Gastrocnemius medialis (tissue), 4 donors: ENCODE measurements around the gene PLEKHA5.

ENCODE experiments used
- CTCF ChIP-seq, 5 experiments: fragments of 450-650 bp in 3 of 5; fragments of 200-600 bp in 2 of 5; sonication (generic) in 2 of 5; IDR thresholded peaks in 4 of 5; conservative IDR thresholded peaks in 1 of 5; 1 replicate in 4 of 5; 2 replicates in 1 of 5; pipeline ENCODE4 v1.5.1; 2016 to 2019; ENCODE audit warnings: antibody characterized with exemption in 5 of 5, mild to moderate bottlenecking in 3 of 5, moderate library complexity in 3 of 5
- POLR2A ChIP-seq, 2 donors: fragments of 450-650 bp; IDR thresholded peaks; one replicate each; pipeline ENCODE4 v1.6.1; 2017; ENCODE audit warnings: antibody characterized with exemption in 2 of 2, mild to moderate bottlenecking in 2 of 2, moderate library complexity in 2 of 2

GRCh38 chr12:19230299-19230866, 100.8 kb downstream of the PLEKHA5 start:
- TF ChIP-seq CTCF (IDR thresholded peaks at IDR 0.05 in 4 of 5, conservative IDR thresholded peaks at IDR 0.05 in 1 of 5) = no peak
- no peak for TF ChIP-seq POLR2A (IDR thresholded peaks at IDR 0.05)
